Measurements from ENCODE around the gene CYTL1.
A peak's percentile ranks its signal among the peaks of the same experiment; 100 is the strongest.
"Not testable (repeated sequence)": the region's sequence is repeated elsewhere in the genome, so short reads cannot be mapped to it uniquely, and the experiment has no call there.

Gene CYTL1

GRCh38 chr4:5034206-5034605 is 14.9 kb upstream of the CYTL1 start:
- DNase-seq = no peak

- DNase-seq = peak in 2 of 56 donors; percentile 17 to 26
Observed at GRCh38 chr4:5033281-5033841, 14.1 kb upstream of the CYTL1 start.

GRCh38 chr4:5032813-5033212 is 13.6 kb upstream of the CYTL1 start:
- no peak for DNase-seq

DNA sequence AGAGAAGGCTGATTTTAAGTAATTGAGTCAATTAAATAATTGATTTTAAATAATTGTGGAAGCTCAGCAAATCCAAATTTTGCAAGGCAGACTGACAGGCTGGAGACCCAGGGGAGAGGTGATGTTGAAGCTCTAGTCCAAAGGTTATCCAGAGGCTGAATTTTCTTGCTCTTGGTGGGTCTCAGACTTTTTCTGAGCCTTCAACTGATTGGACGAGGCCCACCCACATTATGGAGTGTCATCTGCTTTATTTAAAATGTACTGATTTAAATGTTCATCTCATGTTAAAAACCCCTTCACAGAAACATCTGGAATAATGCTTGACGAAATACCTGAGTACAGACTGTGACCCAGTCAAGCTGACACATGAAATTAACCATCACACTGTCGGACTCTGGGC is 11.7 kb upstream of the CYTL1 start:
- DNase-seq = no peak

DNA sequence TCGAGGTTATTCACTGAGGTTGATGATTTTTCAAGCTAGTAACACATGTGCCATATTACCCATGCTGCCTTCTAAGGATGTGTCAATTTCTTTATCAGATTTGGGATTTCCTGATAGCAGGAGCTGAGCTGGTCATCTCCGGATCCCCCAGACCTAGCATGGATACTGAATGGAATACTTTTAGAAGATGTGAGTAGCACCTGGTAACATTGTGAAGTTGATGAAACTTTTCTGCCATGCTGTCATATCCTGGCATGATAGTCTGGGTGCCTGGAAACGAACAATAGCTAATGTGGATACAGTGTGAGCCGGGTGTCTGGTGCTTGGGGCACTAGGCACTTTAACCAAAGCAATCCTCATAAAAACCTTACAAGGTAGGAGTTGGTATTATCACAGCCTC is 11.0 kb upstream of the CYTL1 start:
- DNase-seq = no peak

- DNase-seq = no peak
Observed at GRCh38 chr4:5029447-5029846, 10.2 kb upstream of the CYTL1 start.

DNA sequence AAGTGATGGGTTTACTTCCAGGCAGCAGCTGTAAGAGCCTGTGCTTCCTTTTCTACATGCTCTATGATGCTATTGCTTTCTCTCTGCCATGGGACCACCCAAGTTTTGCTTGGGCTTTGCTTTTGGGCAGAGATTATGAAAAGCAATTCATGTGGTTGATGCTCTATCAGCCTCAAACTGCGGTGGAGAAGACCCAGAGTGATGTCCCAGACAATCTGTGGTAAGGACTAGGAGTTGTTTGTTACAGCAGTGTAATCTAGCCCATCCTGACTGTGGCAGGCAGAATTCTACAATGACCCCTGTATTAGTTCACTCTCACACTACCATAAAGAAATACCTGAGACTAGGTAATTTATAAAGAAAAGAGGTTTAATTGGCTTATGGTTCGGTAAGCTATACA is 9.2 kb upstream of the CYTL1 start:
- DNase-seq = no peak

- DNase-seq = no peak
Observed at GRCh38 chr4:5027346-5027745, 8.1 kb upstream of the CYTL1 start.

DNA sequence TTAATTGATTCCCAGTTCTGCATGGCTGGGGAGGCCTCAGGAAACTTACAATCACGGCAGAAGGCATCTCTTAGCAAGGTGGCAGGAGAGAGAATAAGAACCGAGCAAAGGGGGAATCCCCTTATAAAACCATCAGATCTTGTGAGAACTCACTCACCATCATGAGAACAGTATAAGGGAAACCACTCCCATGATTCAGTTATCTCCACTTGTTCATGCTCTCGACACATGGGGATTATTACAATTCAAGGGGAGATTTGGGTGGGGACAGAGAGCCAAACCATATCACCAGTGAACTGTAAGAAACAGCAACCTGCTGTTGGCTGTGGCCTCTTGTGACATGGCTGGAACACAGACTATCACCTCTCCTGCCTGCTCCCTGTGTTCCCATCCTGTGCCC is 7.1 kb upstream of the CYTL1 start:
- DNase-seq = no peak

GRCh38 chr4:5024673-5025072 is 5.4 kb upstream of the CYTL1 start:
- DNase-seq = no peak

DNA sequence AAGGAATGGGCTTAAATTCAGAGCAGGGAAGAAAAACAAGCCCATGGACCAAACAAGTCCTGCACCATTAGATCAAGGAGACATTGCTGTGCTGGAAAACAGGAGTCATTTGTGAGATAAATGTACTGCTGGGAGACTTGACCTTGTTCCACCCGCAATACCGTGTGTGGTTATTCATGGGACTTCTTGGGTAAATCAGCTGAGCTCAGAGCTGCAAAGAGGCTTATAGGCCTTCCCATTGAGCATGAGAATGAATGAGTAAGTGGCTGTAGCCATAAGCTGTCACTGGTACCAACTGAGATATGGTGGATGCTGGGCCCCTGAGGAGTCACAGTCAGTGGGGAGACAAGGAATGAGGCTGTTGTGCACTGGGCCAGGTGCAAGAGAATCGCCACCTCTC is 2.3 kb upstream of the CYTL1 start:
- no peak for DNase-seq

DNA sequence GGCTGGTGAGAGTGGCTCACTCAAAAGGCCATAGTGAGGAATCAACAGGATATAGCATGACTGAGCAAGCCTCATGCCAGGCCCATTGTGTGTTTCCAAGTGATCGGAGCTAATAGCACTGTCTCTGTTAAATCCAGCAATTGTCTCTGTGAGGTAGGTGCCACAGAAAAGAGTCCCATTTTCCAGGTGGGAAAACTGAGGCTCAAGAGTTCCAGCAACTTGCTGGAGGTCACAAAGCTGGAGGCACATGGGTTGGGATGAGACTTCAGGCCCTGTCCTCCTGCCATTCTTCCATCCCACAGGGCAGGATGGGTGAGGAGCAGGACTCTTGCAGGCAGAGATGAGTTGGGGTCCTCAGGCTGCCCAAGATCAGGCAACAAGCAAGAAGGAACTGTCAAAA is 1.1 kb upstream of the CYTL1 start:
- DNase-seq = no peak

- no peak for DNase-seq
Observed at GRCh38 chr4:5019796-5020195, 538 bp upstream of the CYTL1 start.

- DNase-seq = no peak
Observed at GRCh38 chr4:5018603-5019002, 655 bp downstream of the CYTL1 start.

DNA sequence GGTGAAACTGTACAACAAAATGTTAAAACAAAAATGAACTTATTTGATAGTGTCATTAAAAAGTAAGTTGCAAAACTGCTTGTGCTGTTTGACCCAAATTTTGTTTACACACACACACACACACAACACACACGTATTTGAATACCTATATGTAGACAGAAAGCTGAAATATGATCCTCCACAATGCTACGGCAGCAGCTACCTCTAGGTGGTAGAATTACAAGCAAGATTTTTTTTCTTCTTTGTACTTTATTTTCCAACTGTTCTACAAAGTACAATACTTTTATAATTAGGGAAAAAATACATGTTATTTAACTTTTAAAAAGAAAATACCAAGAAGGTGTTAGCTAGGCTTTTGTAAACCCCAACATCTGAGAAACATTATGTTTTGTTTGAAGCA is 1.2 kb downstream of the CYTL1 start:
- no peak for DNase-seq

- no peak for DNase-seq
Observed at GRCh38 chr4:5014007-5014682, 5.1 kb downstream of the CYTL1 start.

DNA sequence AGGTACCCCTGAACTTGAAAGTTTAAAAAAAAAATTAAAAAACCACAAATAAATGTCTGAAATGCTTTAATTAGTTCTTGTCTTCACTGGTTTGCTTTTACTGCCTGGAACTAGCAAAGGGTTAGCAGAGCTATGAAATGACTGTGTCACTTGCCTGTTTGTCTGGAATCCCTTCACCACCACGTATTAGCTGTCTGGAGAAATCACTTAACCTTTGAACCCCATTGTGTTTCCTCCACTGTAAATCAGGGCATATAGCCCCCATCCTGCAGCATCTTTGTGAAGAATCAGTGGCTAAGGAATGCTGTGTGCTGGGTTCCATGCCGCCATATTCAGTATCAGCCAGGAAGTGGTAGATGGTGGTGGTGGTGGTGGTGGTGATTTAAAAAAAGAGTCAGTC is 6.3 kb downstream of the CYTL1 start:
- DNase-seq = no peak

GRCh38 chr4:5012244-5012898 is 6.9 kb downstream of the CYTL1 start:
- DNase-seq = no peak

DNA sequence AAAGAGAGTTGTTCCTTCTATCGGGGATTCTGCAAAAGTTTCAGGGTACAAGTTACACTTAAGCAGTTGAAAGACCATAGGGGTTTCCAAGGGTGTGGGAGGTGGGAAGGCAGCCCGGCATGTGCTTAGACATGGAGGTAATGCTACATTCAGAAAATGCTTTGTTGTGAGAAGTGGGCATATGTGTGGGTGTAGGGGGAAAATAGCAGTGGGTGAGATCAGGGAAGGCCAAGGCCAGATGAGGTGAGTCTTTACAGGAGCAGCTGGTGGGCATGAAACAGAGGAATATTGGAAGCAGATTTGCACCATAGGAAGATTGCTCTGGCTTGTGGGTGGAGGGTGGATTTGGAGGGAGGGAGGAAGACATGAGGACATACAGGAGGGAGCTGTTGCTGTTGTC is 8.3 kb downstream of the CYTL1 start:
- DNase-seq = no peak

DNA sequence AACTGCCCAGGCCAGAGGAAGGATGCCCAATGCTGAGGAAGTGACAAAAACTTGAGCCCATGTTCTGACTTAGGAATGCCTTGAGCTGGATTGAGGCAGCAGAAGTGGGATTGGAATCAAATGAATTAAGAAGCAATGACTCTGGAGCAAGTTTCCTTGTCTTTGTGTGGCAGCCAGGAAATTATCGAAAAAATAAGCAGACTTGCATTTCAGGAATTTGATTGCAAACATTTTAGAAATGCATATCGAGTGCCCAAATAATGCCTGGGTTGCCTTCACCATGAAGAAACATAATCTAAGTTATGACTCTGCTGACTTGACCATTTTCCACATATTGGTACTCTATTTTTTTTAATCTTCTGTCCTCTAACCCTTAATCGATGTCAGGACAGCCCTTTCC is 9.5 kb downstream of the CYTL1 start:
- DNase-seq = no peak

DNA sequence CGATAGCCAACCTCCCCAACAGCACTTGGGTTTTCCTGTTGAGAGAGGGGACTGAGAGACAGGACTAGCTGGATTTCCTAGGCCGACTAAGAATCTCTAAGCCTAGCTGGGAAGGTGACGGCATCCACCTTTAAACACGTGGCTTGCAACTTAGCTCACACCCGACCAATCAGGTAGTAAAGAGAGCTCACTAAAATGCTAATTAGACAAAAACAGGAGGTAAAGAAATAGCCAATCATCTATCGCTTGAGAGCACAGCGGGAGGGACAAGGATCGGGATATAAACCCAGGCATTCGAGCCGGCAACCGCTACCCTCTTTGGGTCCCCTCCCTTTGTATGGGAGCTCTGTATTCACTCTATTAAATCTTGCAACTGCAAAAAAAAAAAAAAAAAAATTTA is 12.3 kb downstream of the CYTL1 start:
- not testable (repeated sequence) for DNase-seq

DNA sequence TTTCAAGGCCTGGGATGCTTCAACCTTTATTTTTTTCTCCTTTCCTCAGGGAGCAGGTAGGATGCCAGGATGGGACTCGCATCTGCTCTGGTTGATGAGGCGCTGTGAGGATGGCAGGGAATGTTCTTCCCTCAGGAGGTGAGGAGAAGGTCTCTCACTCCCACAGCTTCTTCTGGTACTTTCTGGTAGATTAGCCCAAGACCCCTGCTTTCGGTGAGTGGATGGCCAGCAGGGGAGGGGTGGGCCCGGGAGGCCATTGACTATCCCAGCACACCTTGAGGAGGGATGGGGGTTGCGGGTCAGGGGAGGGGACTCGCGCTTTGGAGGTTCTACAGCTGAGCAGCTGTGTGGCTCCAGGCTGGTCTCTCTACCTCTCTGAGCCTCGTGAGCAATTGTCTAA is 14.8 kb downstream of the CYTL1 start:
- DNase-seq = no peak

DNA sequence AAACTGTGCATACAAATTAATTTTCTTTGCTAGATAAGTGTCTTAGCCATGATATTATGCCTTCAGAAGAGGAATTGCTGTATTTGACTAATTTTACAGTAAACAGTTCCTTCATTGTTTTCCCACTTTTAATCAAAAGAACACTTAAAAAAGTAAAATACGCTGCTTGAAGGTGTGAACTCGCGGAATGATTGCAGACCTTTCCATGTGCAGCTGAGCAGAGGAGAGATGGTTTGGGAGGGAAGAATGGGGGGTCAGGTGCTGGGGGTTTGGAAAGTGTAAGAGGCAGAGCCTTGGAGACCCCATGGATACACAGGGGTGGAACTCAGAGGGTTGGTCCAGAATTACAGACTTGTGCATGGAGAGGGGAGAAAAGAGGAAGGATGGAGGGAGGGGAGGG is 15.3 kb downstream of the CYTL1 start:
- DNase-seq = no peak

All from amygdala (tissue), 56 donors.